Activated CD8-positive, alpha-beta memory T cell treated with anti-CD3 and anti-CD28 coated beads for 24 hours (primary cell): Measurements from ENCODE around the gene SMIM10L1.

Experiments
- DNase-seq: peaks from one replicate; pipeline ENCODE4 v3.0.0-alpha.2; 2020

The SMIM10L1 gene

GRCh38 chr12:11202811-11203210 is 31.8 kb downstream of the SMIM10L1 start:
- no peak for DNase-seq

- DNase-seq = no peak
These were observed 33.2 kb downstream of the SMIM10L1 start for GRCh38 chr12:11204173-11204572.

GRCh38 chr12:11209113-11209512 is 38.1 kb downstream of the SMIM10L1 start:
- no peak for DNase-seq
